Stimulated activated CD4-positive, alpha-beta T cell treated with anti-CD3 and anti-CD28 coated beads, Interleukin-2, amount 100 ng/mL, for 24 hours (primary cell): ENCODE measurements around the gene NOL4L.

ENCODE experiments used
- DNase-seq, 2 donors: peaks; one replicate each; pipeline ENCODE4 v3.0.0-alpha.2; 2020

NOL4L gene

DNA sequence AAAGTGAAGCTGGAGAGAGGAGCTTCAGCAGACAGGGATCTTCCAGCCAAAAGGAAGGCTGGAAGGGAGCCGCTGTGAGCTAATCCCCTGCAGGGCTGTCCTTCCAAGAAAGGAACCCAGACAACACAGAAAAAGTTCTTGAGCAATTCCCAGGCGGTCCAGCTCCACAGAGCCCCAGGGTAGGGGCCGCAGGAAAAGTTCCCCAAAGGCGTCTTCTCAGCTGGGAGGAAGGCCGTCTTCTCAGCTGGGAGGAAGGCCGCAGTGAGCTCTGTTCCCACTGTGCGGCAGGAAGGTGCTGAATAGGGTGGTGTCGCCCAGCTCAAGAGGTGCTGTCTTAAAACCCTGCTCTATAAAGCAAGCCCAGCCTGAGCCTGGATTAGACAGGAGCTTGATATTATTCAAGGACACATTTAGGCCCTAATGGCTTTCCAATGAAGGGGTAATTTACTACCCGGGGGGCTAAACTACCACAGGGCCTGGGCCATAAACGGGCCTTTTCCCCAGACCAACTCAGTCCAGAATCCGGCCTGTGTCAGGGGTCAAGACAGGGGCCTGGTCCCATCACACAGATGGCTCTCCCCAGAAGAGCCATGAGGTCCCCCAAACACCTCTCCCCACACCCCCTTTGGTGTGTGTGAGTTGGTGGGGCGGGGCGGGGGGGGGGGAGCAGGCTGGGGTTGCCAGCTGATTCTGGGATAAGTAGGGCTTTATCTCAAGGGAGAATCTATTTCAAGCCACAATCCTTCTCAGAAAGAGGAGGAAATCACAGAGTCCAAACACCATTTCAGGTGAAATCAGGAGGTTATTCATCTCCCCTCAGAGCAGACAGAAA is 103.6 kb downstream of the NOL4L start:
- no peak for DNase-seq

DNA sequence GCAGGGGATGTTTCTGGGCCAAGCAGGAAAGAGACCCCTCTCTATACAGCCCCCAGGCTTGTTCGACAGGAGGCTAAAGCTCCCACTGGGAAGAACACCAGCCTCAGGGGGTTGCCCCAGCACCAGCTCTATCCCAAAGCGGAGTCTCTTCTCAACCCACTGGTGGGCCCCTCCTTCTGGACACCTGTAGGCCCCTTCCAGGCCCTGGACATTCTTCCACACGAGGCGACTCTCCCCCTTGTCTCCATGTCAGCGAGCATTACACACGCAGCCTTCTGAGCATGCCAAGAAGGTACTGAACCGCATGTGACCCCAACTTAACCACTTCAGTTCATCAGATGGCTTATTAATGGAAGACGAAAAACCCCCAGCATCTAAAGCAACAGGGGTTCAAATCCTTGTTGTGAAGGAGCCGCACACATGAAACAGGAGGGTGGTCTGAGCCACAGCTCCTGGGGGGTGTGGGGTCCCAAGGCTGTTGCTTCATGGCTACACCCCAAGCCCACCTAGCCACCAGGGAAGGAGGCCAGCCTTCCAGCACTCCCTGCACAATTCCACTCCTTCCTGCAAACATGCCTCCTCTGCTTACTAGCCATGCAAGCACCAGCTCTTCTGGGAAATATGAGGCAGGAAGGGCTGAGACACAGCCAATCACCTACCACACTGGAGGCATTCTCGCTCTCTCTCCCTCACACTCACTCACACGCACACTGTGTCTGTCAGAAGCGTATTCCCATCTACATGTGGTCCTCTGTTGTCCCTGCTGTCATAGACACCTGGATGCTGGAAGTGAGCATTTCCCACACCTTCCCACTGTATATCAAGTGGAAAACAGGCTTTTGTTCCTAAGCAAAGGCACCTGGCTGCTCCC is 104.5 kb downstream of the NOL4L start:
- no peak for DNase-seq

DNA sequence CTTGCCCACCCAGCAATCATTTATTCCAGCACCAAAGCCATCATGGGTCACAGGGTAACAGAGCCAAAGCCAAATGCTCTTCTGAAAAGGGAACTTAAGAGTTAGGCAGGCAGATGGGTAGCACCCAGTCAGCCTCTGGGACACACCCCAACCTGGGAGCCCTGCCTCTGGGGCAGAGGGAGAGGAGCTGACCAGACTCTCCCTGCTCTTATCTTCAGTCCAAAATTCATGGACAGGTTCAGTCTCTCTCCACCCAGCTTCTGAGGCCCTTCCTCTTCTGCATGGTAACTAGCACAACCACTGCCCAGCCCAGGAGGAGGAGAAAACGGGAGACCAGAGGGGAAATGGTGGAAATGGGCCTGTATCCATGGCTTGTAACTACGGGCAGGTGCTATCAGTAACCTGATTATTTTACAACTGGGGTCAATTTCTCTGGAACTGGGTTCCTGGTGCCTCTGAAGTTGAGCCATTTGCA is 105.4 kb downstream of the NOL4L start:
- DNase-seq, result no peak

- DNase-seq, result no peak
Measured at GRCh38 chr20:32479012-32479411, 106.1 kb downstream of the NOL4L start.

DNA sequence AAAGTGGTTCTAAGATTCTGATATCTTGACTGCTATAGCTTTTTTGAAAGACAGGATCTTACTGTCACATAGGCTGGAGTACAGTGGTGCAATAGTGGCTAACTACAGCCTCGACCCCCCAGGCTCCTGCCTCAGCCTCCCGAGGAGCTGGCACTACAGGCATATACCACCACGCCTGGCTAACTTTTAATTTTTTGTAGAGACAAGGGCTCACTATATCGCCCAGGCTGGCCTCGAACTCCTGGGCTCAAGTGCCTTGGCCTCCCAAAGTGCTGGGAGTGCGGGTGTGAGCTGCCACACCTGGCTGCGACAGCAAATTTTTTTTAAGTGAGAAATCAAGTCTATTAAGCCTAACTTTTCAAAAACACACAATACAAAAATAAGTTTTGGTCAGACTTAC is 106.6 kb downstream of the NOL4L start:
- DNase-seq, result no peak

GRCh38 chr20:32477594-32478512 is 107.3 kb downstream of the NOL4L start:
- DNase-seq, result no peak

DNA sequence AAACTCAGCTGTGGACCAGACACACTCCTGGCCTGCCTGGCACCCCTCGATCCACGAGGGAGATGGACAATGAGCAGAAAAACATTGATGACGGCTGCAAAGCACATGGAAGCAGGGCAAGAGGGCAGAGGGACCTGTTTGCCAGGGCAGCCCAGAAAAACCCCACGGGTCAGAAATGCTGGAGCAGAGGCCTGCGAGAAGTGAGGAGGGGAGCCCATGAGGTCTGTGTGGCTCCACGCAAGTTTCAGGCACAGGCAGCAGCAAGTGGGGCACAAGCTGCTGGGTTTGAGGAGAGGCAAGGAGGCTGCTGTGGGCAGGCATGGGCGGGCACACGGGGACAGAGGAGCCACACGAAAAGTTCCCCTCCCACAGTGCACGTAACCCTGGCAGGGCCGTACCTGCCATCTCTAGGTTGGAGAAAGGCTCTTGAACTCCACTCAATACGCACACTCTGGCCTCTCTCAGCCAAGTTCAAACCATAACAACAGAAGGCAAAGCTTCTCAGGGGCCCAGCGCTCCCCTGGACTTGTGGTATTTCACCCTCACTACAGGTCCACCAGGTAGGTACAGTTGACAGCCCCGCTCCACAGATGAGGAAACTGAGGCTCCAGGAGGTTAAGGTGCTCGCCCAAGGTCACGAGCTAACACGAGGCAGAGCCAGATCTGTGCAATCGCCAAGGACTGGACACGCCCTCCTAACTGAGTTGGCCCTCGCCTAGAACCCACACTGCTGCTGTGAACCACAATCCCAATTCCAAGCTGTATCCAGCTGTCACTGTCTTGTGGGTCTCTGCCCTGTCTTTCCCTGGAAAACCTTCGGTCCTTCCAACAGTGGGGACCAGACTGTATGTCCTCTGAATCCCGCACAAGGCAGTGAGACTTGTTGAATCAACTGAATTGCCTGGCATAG is 108.2 kb downstream of the NOL4L start:
- no peak for DNase-seq

- no peak for DNase-seq
Measured at GRCh38 chr20:32474967-32475811, 109.9 kb downstream of the NOL4L start.

DNA sequence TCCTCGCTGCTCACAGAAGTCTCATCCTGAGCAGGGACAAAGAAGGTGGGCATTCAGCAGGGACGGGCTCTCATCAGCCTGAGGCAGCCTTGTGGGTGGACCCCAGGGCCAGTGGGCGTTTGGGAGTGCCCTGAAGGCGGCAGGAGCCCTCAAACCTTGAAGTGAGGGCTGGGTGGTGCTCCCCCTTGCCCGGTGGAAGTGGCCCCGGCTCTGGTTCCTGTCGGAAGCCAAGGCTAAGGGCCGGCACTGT is 110.5 kb downstream of the NOL4L start:
- DNase-seq, result no peak

- DNase-seq, result no peak
Measured at GRCh38 chr20:32474009-32474716, 111.0 kb downstream of the NOL4L start.

- no peak for DNase-seq
Measured at GRCh38 chr20:32473231-32474008, 111.7 kb downstream of the NOL4L start.

- DNase-seq, result no peak
Measured at GRCh38 chr20:32472581-32473207, 112.4 kb downstream of the NOL4L start.

DNA sequence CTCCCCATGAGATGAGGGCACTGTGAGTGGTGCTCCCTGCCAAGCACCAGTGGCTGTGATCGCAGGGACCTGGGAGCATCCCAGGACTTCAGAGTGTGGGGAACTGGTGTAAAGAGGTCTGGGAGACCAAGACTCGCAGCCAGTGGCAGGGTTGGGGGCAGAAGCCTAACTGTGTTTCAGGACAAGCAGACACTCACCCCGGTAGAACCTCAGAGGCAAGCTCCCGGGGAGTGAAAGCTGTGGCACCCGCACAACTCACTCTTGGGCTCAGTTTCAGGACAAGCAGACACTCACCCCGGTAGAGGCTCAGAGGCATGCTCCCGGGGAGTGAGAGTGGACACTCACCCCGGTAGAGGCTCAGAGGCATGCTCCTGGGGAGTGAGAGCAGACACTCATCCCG is 114.2 kb downstream of the NOL4L start:
- no peak for DNase-seq

DNA sequence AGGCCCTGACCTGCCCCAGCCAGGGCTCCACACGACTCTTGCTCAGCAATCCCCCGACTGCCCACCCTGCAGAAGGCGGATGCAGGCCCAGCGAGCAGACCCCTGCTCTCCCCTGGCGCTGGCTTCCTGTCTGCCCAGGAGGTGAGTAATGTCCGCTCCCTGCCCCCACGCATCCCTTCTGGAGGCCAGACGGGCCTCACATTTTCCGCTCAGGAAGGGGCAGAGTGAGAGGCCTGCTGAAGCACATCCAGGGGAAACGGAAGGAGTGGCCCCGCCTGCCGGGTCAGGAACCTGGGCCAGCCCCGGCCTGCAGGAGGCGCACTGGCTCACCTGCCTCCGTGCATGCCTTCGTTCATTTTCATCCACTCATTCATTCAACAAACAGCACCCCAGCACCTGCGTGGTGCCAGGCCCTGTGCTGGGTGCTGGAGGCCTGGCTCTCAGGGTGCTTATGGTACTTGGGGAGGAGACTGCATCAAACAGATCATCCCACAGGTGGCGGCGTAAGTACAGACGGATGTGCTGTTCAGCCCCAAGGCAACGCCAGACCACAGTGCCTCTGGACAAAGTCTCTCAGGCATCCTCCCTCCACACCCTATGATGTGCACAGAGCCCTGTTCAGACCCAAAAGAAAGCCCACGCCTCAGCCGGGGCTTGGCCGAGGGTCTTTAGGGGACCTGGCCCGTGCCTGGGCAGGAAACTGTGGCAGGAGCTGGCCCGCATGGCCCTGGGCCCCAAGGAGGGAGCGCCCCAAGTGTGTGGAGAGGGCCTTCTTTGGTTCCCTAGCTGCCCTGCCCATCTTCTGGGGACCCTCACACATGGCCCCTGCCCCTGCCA is 114.9 kb downstream of the NOL4L start:
- peak in 1 of 2 donors; percentile 21 for DNase-seq

- no peak for DNase-seq
Measured at GRCh38 chr20:32468860-32469259, 116.3 kb downstream of the NOL4L start.

GRCh38 chr20:32468313-32468640 is 116.9 kb downstream of the NOL4L start:
- no peak for DNase-seq

- DNase-seq, result no peak
Measured at GRCh38 chr20:32467506-32468312, 117.4 kb downstream of the NOL4L start.
